Activated CD8-positive, alpha-beta memory T cell treated with anti-CD3 and anti-CD28 coated beads for 4 hours (primary cell): ENCODE results near the gene TULP4.
"Not testable (repeated sequence)": the region's sequence is repeated elsewhere in the genome, so short reads cannot be mapped to it uniquely, and the experiment has no call there.

ENCODE experiments used
- DNase-seq, 2 donors: peaks; one replicate each; pipeline ENCODE4 v3.0.0-alpha.2; 2020; ENCODE audit warnings: low read depth in 2 of 2

Gene TULP4

GRCh38 chr6:158293122-158293521, 19.1 kb upstream of the TULP4 start:
- DNase-seq = no peak

- not testable (repeated sequence) for DNase-seq
Measured at GRCh38 chr6:158295976-158296853, 16.1 kb upstream of the TULP4 start.

GRCh38 chr6:158296854-158297324, 15.4 kb upstream of the TULP4 start:
- not testable (repeated sequence) for DNase-seq

- not testable (repeated sequence) for DNase-seq
Measured at GRCh38 chr6:158297657-158298056, 14.6 kb upstream of the TULP4 start.

DNA sequence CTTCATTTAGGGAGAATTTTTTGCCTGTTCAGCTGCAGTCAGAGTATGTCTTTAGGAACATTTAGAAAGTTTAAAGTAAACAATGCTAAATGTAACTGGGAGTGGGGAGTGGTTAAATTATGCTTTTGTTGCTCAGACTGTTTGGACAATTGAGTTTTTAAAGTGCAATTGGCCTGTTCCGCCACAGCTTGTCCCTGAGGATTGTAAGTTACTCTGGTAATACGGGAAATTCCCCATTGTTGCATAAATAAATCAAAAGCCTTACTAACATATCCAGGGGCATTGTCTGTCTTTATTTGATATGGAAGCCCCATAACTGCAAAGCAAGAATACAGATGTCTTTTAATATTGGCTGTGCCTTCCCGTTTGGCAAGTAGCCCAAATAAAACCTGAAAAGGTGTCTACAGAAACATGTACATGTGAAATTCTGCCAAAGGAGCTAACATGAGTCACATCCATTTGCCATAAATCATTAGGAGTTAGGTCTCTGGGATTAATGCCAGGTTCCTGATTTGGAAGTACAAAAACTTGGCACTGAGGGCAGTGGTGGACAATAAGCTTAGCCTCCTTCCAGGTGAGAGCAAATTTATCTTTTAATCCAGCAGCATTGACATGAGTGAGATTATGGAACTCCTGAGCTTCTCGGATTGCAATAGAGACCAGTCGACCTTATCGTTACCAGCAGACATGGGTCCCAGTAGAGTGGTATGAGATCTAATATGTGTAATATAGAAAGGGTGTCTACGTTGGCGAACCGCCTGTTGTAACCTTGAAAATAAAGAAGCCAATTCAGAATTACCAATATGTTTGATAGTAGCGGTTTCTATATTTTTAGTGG, 11.7 kb upstream of the TULP4 start:
- not testable (repeated sequence) for DNase-seq

GRCh38 chr6:158301561-158301960, 10.7 kb upstream of the TULP4 start:
- not testable (repeated sequence) for DNase-seq

GRCh38 chr6:158302195-158302796, 10.0 kb upstream of the TULP4 start:
- not testable (repeated sequence) for DNase-seq

GRCh38 chr6:158303210-158303731, 9.0 kb upstream of the TULP4 start:
- DNase-seq = no peak

GRCh38 chr6:158304254-158304653, 8.0 kb upstream of the TULP4 start:
- DNase-seq = no peak

DNA sequence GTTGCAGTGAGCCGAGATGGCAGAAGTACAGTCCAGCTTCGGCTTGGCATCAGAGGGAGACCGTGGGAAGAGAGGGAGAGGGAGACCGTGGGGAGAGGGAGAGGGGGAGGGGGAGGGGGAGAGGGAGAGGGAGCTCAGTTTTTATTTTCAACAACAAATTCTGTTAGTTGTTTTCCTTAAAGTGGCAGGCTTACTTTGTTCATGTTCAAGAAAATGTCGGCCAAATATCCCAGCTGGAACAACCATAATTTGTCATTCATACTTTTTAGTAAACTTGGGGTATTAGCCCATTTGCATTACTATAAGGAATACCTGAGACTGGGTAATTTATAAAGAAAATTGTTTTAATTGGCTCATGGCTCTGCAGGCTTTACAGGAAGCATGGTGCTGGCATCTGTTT, 2.5 kb upstream of the TULP4 start:
- no peak for DNase-seq

DNA sequence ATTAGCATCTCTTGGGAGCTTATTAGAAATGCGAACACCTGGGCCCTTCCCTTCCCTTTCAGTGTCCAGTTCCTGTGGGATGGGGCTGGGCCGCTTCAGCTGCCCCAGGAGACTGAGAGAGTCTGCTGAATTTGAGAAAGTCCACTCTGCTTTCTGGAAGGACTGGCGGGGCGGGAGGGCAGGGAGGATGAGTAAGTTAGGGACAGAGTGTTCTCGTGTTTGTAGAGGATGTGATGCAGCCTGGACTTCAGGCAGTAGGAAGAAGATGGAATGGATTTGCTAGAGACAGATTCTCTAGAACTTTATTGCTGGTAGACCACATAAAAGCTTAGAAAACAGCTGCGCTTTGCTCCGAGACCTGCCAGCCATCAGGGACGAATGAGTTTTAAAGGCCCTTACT, 1.1 kb upstream of the TULP4 start:
- DNase-seq = no peak

- no peak for DNase-seq
Measured at GRCh38 chr6:158311626-158312025, 639 bp upstream of the TULP4 start.

DNA sequence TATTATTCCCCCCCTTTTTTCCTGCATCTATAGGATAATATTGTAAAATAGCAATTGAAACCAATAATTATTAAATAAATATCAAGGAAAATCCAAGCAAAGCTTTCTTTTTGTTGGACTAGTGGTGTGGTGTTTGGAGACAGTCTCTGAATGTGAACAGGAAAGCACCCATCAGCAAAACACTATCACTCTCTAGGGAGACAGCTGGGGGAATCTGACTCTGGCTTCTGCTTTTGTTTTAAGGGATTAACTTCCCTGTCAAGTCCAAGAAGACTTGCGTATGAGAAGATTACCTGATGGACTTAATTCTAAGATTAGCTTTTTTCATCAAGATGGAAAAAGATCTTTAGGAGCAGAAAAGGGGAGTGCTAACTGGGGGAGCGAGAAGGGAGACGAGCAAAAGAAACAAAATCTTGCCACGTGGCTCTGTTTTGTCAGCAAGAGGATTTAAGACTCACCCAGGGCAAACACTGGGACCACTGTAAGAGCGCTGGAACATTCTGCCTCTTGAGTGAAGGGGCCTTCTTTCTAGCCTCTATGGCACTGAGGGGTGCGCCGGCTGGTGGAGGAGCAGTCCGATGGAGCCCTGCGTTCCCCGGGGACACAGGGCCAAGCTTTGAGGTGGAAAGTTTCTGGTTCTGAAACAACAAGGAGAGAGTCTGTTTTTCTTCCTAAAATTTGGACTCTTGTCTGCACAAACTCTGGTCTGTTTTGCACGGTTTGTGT, 570 bp downstream of the TULP4 start:
- no peak for DNase-seq

GRCh38 chr6:158313989-158314388, 1.7 kb downstream of the TULP4 start:
- no peak for DNase-seq

GRCh38 chr6:158314737-158315136, 2.5 kb downstream of the TULP4 start:
- DNase-seq = no peak

GRCh38 chr6:158316022-158316421, 3.8 kb downstream of the TULP4 start:
- DNase-seq = no peak

GRCh38 chr6:158321960-158322359, 9.7 kb downstream of the TULP4 start:
- DNase-seq = no peak

DNA sequence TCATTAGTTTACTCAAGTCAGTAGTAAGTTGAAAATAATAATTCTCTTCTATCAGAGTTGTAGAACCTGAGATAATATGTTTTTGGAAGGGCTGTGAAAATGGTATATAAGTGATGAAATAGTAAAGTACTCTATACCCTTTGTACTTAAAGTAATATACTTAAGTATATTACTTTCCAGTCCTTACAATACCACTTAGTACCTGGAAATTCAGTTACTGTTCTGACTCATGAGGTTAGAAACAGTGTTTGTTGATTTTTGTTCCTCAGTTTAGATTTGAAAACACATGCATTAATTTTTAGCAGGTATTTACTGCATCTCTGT, 10.1 kb downstream of the TULP4 start:
- DNase-seq = no peak

DNA sequence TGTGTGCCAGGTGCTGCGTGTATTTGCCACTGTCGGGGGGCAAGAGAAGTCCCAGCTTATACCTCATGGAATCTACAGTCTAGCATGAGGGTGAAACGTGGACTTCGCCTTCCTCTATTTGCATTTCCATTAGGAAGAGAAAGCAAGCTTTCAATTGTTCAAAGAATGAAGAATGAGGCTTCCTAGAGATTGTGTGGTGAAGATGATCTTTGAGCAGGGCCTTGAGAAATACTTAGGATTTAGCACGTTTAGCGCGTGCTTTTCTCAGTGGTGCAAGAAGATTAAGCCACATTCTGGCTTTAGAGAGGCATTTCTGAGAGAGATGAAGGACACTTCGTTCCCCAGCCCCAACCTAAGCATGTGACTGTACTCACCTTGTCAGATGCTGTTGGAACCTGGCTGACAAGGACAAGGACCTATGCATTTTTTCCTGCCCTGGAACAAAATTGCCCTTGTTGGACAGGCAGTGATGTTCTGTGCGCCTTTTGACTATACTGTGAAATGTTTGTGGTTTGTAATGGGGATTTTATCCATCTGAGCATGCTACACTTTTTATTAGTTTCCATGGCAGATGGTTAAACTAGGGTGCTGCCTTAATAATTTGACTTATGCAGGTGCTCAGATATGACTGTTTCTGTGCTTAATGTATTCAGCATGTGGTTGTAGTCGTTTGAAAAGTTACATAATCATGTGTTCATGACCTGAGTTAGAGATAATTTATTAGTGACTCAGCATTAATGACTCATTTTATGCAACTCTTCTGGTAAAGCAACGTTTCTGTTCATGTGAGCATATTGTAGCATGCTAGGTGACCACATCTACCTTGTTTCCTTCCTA, 10.7 kb downstream of the TULP4 start:
- DNase-seq = no peak

DNA sequence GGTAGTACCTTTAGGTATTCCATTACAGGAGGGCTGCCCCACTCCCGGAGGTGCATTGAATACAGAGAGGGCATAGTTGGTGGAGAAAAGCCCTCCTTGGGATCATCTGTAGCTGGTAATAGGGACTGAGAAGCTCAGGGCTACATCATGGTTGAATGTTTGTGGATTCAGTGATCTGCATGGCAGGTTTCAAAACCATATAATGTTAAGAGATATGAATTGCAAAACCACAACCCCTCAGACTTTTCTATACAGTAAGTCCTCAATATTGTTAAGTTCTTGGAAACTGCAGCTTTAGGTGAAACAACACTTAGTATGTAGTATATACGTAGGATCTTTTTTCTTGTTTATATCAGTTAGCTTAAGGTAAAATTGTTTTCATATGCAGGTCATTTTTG, 11.3 kb downstream of the TULP4 start:
- no peak for DNase-seq

DNA sequence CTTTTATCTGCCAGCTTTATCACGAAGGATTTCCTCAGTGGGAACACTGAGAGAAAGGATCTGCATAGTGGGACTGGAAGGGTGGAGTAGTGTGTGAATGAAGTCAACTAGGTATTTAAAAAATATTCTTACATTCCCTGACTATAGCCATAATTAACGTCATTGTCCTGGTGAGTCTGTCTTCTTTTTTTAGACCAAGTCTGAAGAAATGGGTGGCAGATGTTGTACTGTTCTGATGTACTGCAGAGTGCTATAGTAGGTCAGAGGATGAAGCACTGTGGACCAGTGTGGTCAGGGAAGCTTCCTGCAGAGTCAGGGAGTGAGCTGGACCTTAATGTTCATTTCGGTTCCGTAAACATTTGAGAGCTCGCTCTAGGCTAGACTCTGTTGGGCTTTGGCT, 11.9 kb downstream of the TULP4 start:
- DNase-seq = no peak
